GM19397 (cell line): ENCODE results near the gene CDCA3.

Source experiments
- ATAC-seq: cut with Tn5 transposase; IDR thresholded peaks from one replicate; pipeline ENCODE4 v1.9.1; 2021; ENCODE audit warnings: mild to moderate bottlenecking, moderate library complexity; ENCODE audit not compliant: unreplicated experiment

Gene CDCA3

GRCh38 chr12:6855322-6855721 lies 4.2 kb upstream of the CDCA3 start:
- ATAC-seq = no peak

- ATAC-seq = no peak
Measured at GRCh38 chr12:6854036-6854435, 3.0 kb upstream of the CDCA3 start.

- no peak for ATAC-seq
Measured at GRCh38 chr12:6853626-6854025, 2.5 kb upstream of the CDCA3 start.

GRCh38 chr12:6852651-6853354 lies 1.7 kb upstream of the CDCA3 start:
- ATAC-seq = no peak

- peak; percentile 69 for ATAC-seq
Measured at GRCh38 chr12:6851921-6852650, 1.0 kb upstream of the CDCA3 start, which contains the start of gene USP5. Gene USP5, plus strand, starts transcription at chr12:6852150. Its CDS starts 30 bp downstream, at chr12:6852180.

- no peak for ATAC-seq
Measured at GRCh38 chr12:6850796-6851152, 312 bp downstream of the CDCA3 start.

GRCh38 chr12:6849976-6850560 lies 1.0 kb downstream of the CDCA3 start:
- no peak for ATAC-seq

- ATAC-seq = no peak
Measured at GRCh38 chr12:6849427-6849826, 1.7 kb downstream of the CDCA3 start.

- ATAC-seq = no peak
Measured at GRCh38 chr12:6847676-6848075, 3.4 kb downstream of the CDCA3 start.

- no peak for ATAC-seq
Measured at GRCh38 chr12:6846316-6846869, 4.7 kb downstream of the CDCA3 start.

GRCh38 chr12:6845395-6845794 lies 5.7 kb downstream of the CDCA3 start:
- no peak for ATAC-seq

- ATAC-seq = no peak
Measured at GRCh38 chr12:6843118-6843902, 7.8 kb downstream of the CDCA3 start.

- no peak for ATAC-seq
Measured at GRCh38 chr12:6842075-6842474, 9.0 kb downstream of the CDCA3 start.

- no peak for ATAC-seq
Measured at GRCh38 chr12:6840761-6841515, 10.1 kb downstream of the CDCA3 start, which contains the start of gene GNB3. Gene GNB3, plus strand, starts transcription at chr12:6840925. Its CDS starts 363 bp downstream, at chr12:6841288.

GRCh38 chr12:6840330-6840729 lies 10.8 kb downstream of the CDCA3 start:
- no peak for ATAC-seq

GRCh38 chr12:6839482-6840201 lies 11.4 kb downstream of the CDCA3 start:
- ATAC-seq = peak; percentile 79

- ATAC-seq = no peak
Measured at GRCh38 chr12:6838854-6839253, 12.2 kb downstream of the CDCA3 start.

GRCh38 chr12:6837370-6838060 lies 13.6 kb downstream of the CDCA3 start:
- no peak for ATAC-seq

- ATAC-seq = no peak
Measured at GRCh38 chr12:6836851-6837250, 14.2 kb downstream of the CDCA3 start.
